K562 treated with DMSO at 1 percent for 48 hours (cell line): ENCODE results near the gene GLUL. TPM values are rescaled to one million over a fixed set of nuclear protein-coding genes. Genes with fewer than 3 reads are reported as not detected.

Experiments used
- total RNA-seq: library from RNA; unstranded; fragments of 300-600 nt; gene quantifications from 2 replicates; pipeline ENCODE4 v1.2.3, GENCODE V29; 2022; ENCODE audit warnings: low replicate concordance; ENCODE audit errors: extremely low read depth

GLUL gene
- total RNA-seq, result 666 and 1,449 TPM in 2 replicates

DNA sequence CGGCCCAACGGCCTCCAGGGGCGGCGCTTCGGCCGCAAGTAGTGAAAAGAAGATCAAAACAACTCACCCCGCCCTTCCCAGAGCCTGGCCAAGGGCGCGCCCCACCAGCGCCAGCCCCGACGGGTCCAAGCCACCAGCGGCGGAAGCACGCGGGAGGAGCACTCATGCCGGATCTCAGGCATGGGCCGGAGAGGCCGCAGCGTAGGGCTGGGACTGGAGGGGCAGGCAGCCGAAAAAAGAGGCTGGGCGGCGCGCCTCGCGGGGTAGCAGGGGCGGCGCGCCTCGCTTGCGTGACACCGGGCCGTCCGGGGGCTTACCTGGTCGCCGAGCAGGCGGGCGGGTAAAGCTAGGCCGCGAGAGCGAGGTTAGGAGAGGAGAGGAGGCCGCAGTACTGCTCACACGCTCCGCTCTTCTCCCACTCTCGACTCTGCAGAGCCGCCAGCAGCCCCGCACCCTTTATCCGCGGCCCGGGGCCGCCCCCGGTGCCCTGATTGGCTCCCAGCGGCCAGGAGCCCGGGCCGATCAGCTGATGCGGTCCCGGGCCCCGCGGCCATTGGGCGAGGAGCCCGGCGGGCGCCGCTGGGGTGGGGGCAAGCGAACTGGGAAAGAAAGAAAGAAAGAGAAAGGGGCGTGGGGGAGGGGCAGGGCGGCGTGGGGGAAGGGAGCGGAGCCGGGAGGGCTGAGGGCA, at the start of gene GLUL:
GLUL (minus strand) TSS at position 429 of the 688 bp plus-strand sequence. CDS start 3,053 bp downstream, outside the sequence.

GRCh38 chr1:182400567-182400966, 9.0 kb upstream of the GLUL start, which contains the start of gene TEDDM1:
TEDDM1 (minus strand) TSS chr1:182400667; CDS start chr1:182400485, 182 bp downstream.

Other genes with a start within 250 kb of the GLUL start
- gene TEDDM1, start 8.9 kb upstream of the GLUL start, total RNA-seq, result not detected in 2 replicates
- gene RGSL1, start 58.4 kb upstream of the GLUL start, total RNA-seq, result not detected in 2 replicates
- gene RNASEL, start 197.5 kb upstream of the GLUL start, total RNA-seq, result not detected in 2 replicates
- gene RGS16, start 212.6 kb upstream of the GLUL start, total RNA-seq, result not detected in 2 replicates